Pons (tissue), 1 donor: ENCODE data around the gene PSTK.

Experiments used
- DNase-seq: peaks from one replicate; pipeline ENCODE4 v3.0.0-alpha.2; 2016; ENCODE audit warnings: low spot score

PSTK gene

GRCh38 chr10:123019941-123020703, 39.9 kb downstream of the PSTK start:
- DNase-seq, result no peak

DNA sequence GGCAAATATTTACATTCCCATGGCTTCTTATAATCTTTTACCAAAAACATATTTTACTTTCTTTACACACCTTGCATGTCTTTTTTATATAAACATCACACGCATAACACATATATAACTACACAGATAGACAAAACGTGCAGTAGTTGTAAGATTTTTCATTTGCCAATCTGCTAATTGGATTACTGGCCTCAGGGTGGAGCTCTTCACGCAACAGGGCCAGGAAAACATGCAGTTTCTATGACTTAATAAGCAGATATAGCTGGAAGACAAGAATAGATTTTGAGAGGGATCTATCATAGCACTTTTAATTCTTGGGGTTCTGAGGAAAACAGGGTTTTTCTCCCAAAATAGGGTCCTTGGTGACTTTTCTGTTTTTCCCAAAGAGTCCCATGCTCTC, 41.3 kb downstream of the PSTK start:
- DNase-seq, result no peak

DNA sequence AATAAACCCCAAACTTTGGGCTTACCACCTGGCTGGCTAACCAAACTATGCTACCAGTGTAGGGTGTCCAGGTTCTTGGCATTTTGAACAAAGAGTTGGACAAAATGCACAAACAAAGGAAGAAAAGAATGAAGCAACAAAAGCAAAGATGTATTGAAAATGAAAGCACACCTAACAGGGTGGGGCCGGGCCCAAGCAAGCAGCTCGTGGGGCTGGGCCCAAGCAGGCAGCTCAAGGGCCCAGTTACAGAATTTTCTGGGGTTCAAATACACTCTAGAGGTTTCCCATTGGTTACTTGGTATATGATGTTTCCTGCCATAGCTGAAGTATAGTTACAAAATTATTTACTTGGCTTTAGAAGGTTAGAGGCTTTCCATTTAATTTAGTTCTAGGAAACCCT, 44.3 kb downstream of the PSTK start:
- no peak for DNase-seq

DNA sequence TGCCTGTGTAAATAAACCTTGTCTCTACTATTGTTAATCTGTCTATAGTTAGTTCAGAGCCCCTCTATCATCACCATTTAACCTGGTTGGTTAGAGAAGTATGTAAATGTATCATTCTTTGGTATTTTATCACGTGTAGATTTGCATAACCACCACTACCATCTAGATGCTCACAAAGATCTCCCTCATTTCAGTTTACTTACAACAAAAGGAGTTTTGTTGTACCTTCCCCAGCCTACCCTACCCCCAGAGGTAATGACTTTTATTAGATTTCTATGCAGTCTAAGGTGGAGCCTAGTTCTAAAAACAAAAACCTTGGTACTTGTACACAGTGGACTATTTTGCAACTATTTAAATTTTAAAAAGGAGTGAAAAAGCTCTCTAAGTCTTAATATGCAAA, 46.1 kb downstream of the PSTK start:
- DNase-seq, result no peak

DNA sequence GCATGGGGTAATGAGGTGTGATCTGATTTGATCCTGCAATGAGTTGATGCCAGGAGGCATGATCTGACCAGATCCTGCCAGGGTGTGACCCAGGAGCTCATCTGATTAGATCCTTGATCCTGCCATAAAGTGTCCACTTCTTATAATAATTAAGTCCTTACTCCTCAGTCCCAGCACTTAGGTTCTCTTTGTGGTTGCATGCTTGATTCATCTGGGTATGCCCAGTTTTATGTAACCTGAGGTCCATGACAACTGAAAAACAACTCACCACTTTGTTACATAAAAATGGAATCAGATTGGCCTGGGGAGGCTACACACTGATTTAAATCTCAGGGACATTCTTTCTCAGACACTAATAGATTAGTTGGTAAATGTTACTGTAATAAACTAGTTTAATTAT, 47.7 kb downstream of the PSTK start:
- DNase-seq, result no peak

- DNase-seq, result no peak
Observed at GRCh38 chr10:123031124-123031523, 50.9 kb downstream of the PSTK start.

- no peak for DNase-seq
Observed at GRCh38 chr10:123034332-123034731, 54.1 kb downstream of the PSTK start.

GRCh38 chr10:123035467-123036086, 55.4 kb downstream of the PSTK start:
- DNase-seq, result no peak

- no peak for DNase-seq
Observed at GRCh38 chr10:123038782-123039631, 58.8 kb downstream of the PSTK start.

DNA sequence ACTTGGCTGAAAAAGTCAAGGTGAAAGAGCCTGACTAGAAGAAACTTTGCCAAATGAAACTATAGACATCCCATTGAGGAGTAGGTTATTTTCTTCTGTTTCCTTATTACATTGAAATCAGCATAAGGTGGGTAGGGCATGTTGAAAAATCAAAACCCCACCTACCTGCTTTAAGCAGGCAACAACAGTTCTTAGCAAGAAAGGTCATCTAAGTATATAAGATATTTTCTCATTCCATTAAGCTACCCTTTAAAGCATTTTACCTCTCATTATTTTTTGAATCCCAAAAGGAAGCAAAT, 59.4 kb downstream of the PSTK start:
- no peak for DNase-seq
